Measurements from ENCODE around the gene NAGPA. TPM values are rescaled to one million over a fixed set of nuclear protein-coding genes. Genes with fewer than 3 reads are reported as not detected.

Gene NAGPA
- total and polyA plus RNA-seq, 2 donors from 2014 or later, result 13.8 to 14.5 TPM

DNA sequence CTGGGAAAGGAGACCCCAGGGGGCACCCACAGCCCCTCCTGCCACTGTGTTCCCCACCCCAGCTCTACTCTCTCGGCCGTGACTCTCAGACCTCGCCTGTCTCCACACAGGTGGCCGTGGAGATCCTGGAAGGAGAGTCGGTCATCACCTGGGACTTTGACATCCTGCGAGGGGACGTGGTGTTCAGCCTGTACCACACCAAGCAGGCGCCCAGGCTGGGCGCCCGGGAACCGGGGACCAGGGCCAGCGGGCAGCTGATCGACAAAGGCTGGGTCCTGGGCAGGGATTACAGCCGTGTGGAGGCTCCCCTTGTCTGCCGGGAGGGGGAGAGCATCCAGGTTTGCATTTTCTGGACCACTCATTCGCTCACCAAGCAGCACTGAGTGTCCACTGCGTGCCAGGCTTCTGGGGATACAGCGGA is 25.4 kb downstream of the NAGPA start:
- Histone ChIP-seq H3K9me3 (ENCODE audit: control insufficient read depth in 2 of 3, insufficient read depth in 1 of 3, low read length in 3 of 3) (no peaks in the 10 kb centered on the region), H3K4me3 (ENCODE audit: low read length in 3 of 3) (no peak overlapping the region), H3K27ac (ENCODE audit: low read depth in 2 of 2, low read length in 2 of 2) (no peak overlapping the region), H3K36me3 (ENCODE audit: control insufficient read depth in 2 of 3, insufficient read depth in 3 of 3, low read length in 3 of 3) (no peaks in the 10 kb centered on the region), H3K9ac (ENCODE audit: low read length in 3 of 3) (no peak overlapping the region), H3K4me1 (ENCODE audit: control insufficient read depth in 2 of 3, insufficient read depth in 2 of 3, low read depth in 1 of 3, low read length in 3 of 3) (no peaks in the 10 kb centered on the region), H3K27me3 (ENCODE audit: control insufficient read depth, insufficient read depth, low read length) (no peaks in the 10 kb centered on the region)
- TF ChIP-seq, protein P1, sequence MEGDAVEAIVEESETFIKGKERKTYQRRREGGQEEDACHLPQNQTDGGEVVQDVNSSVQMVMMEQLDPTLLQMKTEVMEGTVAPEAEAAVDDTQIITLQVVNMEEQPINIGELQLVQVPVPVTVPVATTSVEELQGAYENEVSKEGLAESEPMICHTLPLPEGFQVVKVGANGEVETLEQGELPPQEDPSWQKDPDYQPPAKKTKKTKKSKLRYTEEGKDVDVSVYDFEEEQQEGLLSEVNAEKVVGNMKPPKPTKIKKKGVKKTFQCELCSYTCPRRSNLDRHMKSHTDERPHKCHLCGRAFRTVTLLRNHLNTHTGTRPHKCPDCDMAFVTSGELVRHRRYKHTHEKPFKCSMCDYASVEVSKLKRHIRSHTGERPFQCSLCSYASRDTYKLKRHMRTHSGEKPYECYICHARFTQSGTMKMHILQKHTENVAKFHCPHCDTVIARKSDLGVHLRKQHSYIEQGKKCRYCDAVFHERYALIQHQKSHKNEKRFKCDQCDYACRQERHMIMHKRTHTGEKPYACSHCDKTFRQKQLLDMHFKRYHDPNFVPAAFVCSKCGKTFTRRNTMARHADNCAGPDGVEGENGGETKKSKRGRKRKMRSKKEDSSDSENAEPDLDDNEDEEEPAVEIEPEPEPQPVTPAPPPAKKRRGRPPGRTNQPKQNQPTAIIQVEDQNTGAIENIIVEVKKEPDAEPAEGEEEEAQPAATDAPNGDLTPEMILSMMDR (IDR thresholded peaks at IDR 0.05; ENCODE audit: borderline replicate concordance, extremely low read depth, insufficient read depth), result no peak
- intact Hi-C loops (cut with DNase I), result no loop called here
- FAIRE-seq, result no peak
- DNase-seq, result peak in 1 of 5 donors; percentile 45

DNA sequence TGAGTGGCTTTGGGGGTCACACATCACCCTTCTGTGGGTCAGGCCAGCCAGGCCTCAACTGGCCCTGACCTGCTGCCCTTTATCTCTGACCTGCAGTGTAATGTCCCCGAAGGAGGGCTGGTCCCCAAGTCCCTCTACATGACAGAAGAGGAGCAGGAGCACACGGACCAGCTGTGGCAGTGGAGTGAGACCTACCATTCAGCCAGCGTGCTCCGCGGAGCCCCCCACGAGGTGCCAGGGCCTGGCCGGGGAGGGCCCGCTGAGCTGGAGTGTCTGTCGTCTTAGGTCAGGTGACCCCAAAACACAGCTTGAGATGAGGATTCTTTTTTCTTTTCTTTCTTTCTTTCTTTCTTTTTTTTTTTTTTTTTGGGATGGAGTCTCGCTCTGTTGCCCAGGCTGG is 26.5 kb downstream of the NAGPA start:
- Histone ChIP-seq H3K36me3 (ENCODE audit: control insufficient read depth in 2 of 3, insufficient read depth in 3 of 3, low read length in 3 of 3) (no peaks in the 10 kb centered on the region), H3K27me3 (ENCODE audit: control insufficient read depth, insufficient read depth, low read length) (no peaks in the 10 kb centered on the region), H3K4me3 (ENCODE audit: low read length in 3 of 3) (no peak overlapping the region), H3K4me1 (ENCODE audit: control insufficient read depth in 2 of 3, insufficient read depth in 2 of 3, low read depth in 1 of 3, low read length in 3 of 3) (no peaks in the 10 kb centered on the region), H3K27ac (ENCODE audit: low read depth in 2 of 2, low read length in 2 of 2) (no peak overlapping the region), H3K9ac (ENCODE audit: low read length in 3 of 3) (no peak overlapping the region), H3K9me3 (ENCODE audit: control insufficient read depth in 2 of 3, insufficient read depth in 1 of 3, low read length in 3 of 3) (no peaks in the 10 kb centered on the region)
- DNase-seq (peak in 1 of 5 donors; percentile 31), FAIRE-seq (no peak)
- intact Hi-C loops (cut with DNase I), result no loop called here
- TF ChIP-seq, protein P1 (IDR thresholded peaks at IDR 0.05; ENCODE audit: borderline replicate concordance, extremely low read depth, insufficient read depth), result no peak

DNA sequence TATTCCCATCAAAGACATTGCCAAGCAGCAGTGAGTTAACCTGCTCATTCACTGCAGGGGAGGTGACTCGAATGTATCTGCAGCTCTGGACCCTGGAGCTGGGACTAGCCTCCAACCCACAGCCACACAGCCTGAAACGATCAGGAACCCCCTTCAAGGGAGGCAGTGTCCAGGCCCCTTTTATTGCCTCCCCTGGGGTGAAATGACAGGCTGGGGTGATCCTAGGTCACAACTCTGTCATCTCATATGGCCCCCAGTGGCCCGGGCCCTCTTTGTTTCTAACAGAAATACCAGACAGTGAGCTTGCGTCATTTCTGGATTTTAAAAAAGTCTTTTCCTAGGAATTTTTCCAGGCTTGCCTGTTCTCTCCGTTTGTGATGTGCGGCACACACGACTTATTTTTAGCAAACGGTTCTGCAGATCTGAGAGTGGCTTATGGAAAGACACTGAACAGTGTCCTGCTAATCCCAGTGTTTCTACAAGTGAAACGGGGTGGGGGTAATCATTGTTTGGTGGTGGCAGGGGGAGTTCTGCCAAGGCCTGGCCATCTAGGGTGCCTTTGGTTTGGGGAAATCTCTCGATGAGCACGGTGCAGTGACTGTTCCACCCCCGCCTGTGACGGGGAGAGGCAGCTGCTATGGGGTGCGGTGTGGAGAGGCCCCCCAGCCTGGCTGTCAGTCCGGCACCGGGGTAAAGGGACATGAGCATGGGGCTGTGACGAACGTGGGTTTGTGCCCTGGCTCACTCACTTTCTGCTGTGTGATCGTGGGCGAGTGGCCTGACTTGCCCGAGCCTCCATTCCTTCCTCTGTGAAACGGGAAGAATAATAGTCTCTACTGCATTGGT is 27.2 kb downstream of the NAGPA start:
- Histone ChIP-seq H3K4me1 (ENCODE audit: control insufficient read depth in 2 of 3, insufficient read depth in 2 of 3, low read depth in 1 of 3, low read length in 3 of 3) (no peaks in the 10 kb centered on the region), H3K9me3 (ENCODE audit: control insufficient read depth in 2 of 3, insufficient read depth in 1 of 3, low read length in 3 of 3) (no peaks in the 10 kb centered on the region), H3K9ac (ENCODE audit: low read length in 3 of 3) (no peak overlapping the region), H3K27me3 (ENCODE audit: control insufficient read depth, insufficient read depth, low read length) (no peaks in the 10 kb centered on the region), H3K4me3 (ENCODE audit: low read length in 3 of 3) (no peak overlapping the region), H3K27ac (ENCODE audit: low read depth in 2 of 2, low read length in 2 of 2) (no peak overlapping the region), H3K36me3 (ENCODE audit: control insufficient read depth in 2 of 3, insufficient read depth in 3 of 3, low read length in 3 of 3) (no peaks in the 10 kb centered on the region)
- no peak for FAIRE-seq
- TF ChIP-seq, protein P1 (IDR thresholded peaks at IDR 0.05; ENCODE audit: borderline replicate concordance, extremely low read depth, insufficient read depth), result no peak
- intact Hi-C loops (cut with DNase I), result no loop called here
- peak in 1 of 5 donors; percentile 60 for DNase-seq

Measured in kidney (tissue), 14 donors.